ENCODE measurements around the gene ARHGAP8. TPM values are rescaled to one million over a fixed set of nuclear protein-coding genes. Genes with fewer than 3 reads are reported as not detected.
"Not testable (repeated sequence)": the region's sequence is repeated elsewhere in the genome, so short reads cannot be mapped to it uniquely, and the experiment has no call there.

Gene ARHGAP8
- total RNA-seq, 1 experiment from 2014 or later = not detected

- DNase-seq (ENCODE audit: low spot score) = no peak
These were observed 136.3 kb downstream of the ARHGAP8 start for GRCh38 chr22:44888491-44889254.

GRCh38 chr22:44889255-44889878 lies 137.0 kb downstream of the ARHGAP8 start:
- DNase-seq (ENCODE audit: low spot score) = no peak

GRCh38 chr22:44890416-44891292 lies 138.3 kb downstream of the ARHGAP8 start:
- DNase-seq (ENCODE audit: low spot score) = no peak

GRCh38 chr22:44891293-44891747 lies 138.9 kb downstream of the ARHGAP8 start:
- no peak for DNase-seq (ENCODE audit: low spot score)

GRCh38 chr22:44891791-44892190 lies 139.4 kb downstream of the ARHGAP8 start:
- no peak for DNase-seq (ENCODE audit: low spot score)

- DNase-seq (ENCODE audit: low spot score) = no peak
These were observed 139.9 kb downstream of the ARHGAP8 start for GRCh38 chr22:44892243-44892642.

- no peak for DNase-seq (ENCODE audit: low spot score)
These were observed 140.7 kb downstream of the ARHGAP8 start for GRCh38 chr22:44892803-44893730.

GRCh38 chr22:44893731-44894080 lies 141.3 kb downstream of the ARHGAP8 start:
- DNase-seq (ENCODE audit: low spot score) = no peak

GRCh38 chr22:44894321-44894720 lies 141.9 kb downstream of the ARHGAP8 start:
- no peak for DNase-seq (ENCODE audit: low spot score)

- DNase-seq (ENCODE audit: low spot score) = no peak
These were observed 142.4 kb downstream of the ARHGAP8 start for GRCh38 chr22:44894782-44895181.

- DNase-seq (ENCODE audit: low spot score) = no peak
These were observed 143.1 kb downstream of the ARHGAP8 start for GRCh38 chr22:44895296-44896055.

GRCh38 chr22:44898236-44898635 lies 145.9 kb downstream of the ARHGAP8 start:
- no peak for DNase-seq (ENCODE audit: low spot score)

- DNase-seq (ENCODE audit: low spot score) = no peak
These were observed 148.9 kb downstream of the ARHGAP8 start for GRCh38 chr22:44901301-44901700.

GRCh38 chr22:44903164-44903563 lies 150.8 kb downstream of the ARHGAP8 start:
- DNase-seq (ENCODE audit: low spot score) = not testable (repeated sequence)

- not testable (repeated sequence) for DNase-seq (ENCODE audit: low spot score)
These were observed 152.2 kb downstream of the ARHGAP8 start for GRCh38 chr22:44904492-44905152.

GRCh38 chr22:44906248-44906936 lies 154.0 kb downstream of the ARHGAP8 start:
- no peak for DNase-seq (ENCODE audit: low spot score)

- DNase-seq (ENCODE audit: low spot score) = no peak
These were observed 154.7 kb downstream of the ARHGAP8 start for GRCh38 chr22:44906999-44907644.
